Astrocyte (in vitro differentiated cells and primary cell): ENCODE data around the gene IQCK. TPM values are rescaled to one million over a fixed set of nuclear protein-coding genes. Genes with fewer than 3 reads are reported as not detected.
"Not testable (repeated sequence)": the region's sequence is repeated elsewhere in the genome, so short reads cannot be mapped to it uniquely, and the experiment has no call there.

Source experiments
- DNase-seq: peaks from one replicate; pipeline ENCODE4 v3.0.0-alpha.2; 2010; ENCODE audit warnings: low read depth
- FAIRE-seq: peaks from 2 replicates; lab custom pipeline; 2011; peaks lifted over from hg19 to GRCh38; lab: Jason Lieb, UNC
- H2AFZ ChIP-seq: 2 replicates; pipeline ENCODE4 v1.6.0; 2012; ENCODE audit warnings: low read depth, low read length, inconsistent platforms
- H3K27ac ChIP-seq: 2 replicates; pipeline ENCODE4 v1.5.1; 2011; ENCODE audit warnings: low read depth, low read length, inconsistent platforms
- H3K27me3 ChIP-seq: 2 replicates; pipeline ENCODE4 v1.6.0; 2011; ENCODE audit warnings: low read length, inconsistent platforms; ENCODE audit not compliant: insufficient read depth
- H3K36me3 ChIP-seq: 2 replicates; pipeline ENCODE4 v1.5.1; 2011; ENCODE audit warnings: low read length, inconsistent platforms; ENCODE audit not compliant: insufficient read depth
- H3K4me1 ChIP-seq: 2 replicates; pipeline ENCODE4 v1.5.1; 2011; ENCODE audit warnings: low read length, inconsistent platforms; ENCODE audit not compliant: insufficient read depth
- H3K4me2 ChIP-seq: 2 replicates; pipeline ENCODE4 v1.6.0; 2012; ENCODE audit warnings: low read length, inconsistent platforms
- H3K4me3 ChIP-seq: 2 replicates; pipeline ENCODE4 v1.5.1; 2011; ENCODE audit warnings: low read depth, mild to moderate bottlenecking, low read length, inconsistent platforms; ENCODE audit not compliant: insufficient read depth
- H3K79me2 ChIP-seq: 2 replicates; pipeline ENCODE4 v1.6.0; 2012; ENCODE audit warnings: mild to moderate bottlenecking, low read length, inconsistent platforms; ENCODE audit not compliant: insufficient read depth
- H3K9ac ChIP-seq: 2 replicates; pipeline ENCODE4 v1.6.0; 2012; ENCODE audit warnings: mild to moderate bottlenecking, low read length, inconsistent platforms
- H3K9me3 ChIP-seq: 2 replicates; pipeline ENCODE4 v1.5.1; 2012; ENCODE audit warnings: low read depth, mild to moderate bottlenecking, low read length, inconsistent platforms; ENCODE audit not compliant: insufficient read depth
- H4K20me1 ChIP-seq: 2 replicates; pipeline ENCODE4 v1.6.0; 2012; ENCODE audit warnings: low read length, inconsistent platforms; ENCODE audit not compliant: insufficient read depth
- H3K27ac Mint-ChIP-seq: one replicate; pipeline ENCODE4 v1.8.0; 2021; ENCODE audit warnings: mild to moderate bottlenecking, mixed read lengths; ENCODE audit not compliant: unreplicated experiment
- H3K27me3 Mint-ChIP-seq: one replicate; pipeline ENCODE4 v1.8.0; 2021; ENCODE audit warnings: low read depth, mixed read lengths; ENCODE audit not compliant: unreplicated experiment
- H3K36me3 Mint-ChIP-seq: one replicate; pipeline ENCODE4 v1.8.0; 2021; ENCODE audit warnings: low read depth, mixed read lengths; ENCODE audit not compliant: unreplicated experiment
- H3K4me1 Mint-ChIP-seq: one replicate; pipeline ENCODE4 v1.8.0; 2021; ENCODE audit warnings: low read depth, mixed read lengths; ENCODE audit not compliant: unreplicated experiment
- H3K4me3 Mint-ChIP-seq: one replicate; pipeline ENCODE4 v1.8.0; 2021; ENCODE audit warnings: mild to moderate bottlenecking, moderate library complexity, mixed read lengths; ENCODE audit not compliant: unreplicated experiment
- H3K9me3 Mint-ChIP-seq: one replicate; pipeline ENCODE4 v1.8.0; 2021; ENCODE audit warnings: mild to moderate bottlenecking, mixed read lengths; ENCODE audit not compliant: unreplicated experiment
- CTCF ChIP-seq: IDR thresholded peaks from 2 replicates; pipeline ENCODE4 v1.5.1; 2011; ENCODE audit warnings: low read depth, mild to moderate bottlenecking, inconsistent platforms, low read length, moderate library complexity; ENCODE audit not compliant: insufficient read depth
- EZH2 ChIP-seq: IDR thresholded peaks from 2 replicates; pipeline ENCODE4 v1.6.1; 2012; ENCODE audit warnings: mild to moderate bottlenecking, low read length, inconsistent platforms; ENCODE audit not compliant: insufficient read depth
- total RNA-seq: library from RNA; stranded (reverse); gene quantifications from 2 replicates; pipeline ENCODE4 v1.2.1, GENCODE V29; 2021

IQCK gene
- total RNA-seq, 1 donor from 2014 or later = 5.9 TPM

- Histone ChIP-seq H3K27ac (no peak overlapping the region), H2AFZ (no peak overlapping the region), H4K20me1 (no peaks in the 10 kb centered on the region), H3K79me2 (no peaks in the 10 kb centered on the region), H3K4me2 (peak overlapping the region; percentile 25), H3K36me3 (no peaks in the 10 kb centered on the region), H3K27me3 (no peaks in the 10 kb centered on the region), H3K4me1 (no peaks in the 10 kb centered on the region), H3K9me3 (no peaks in the 10 kb centered on the region), H3K9ac (no peak overlapping the region), H3K4me3 (no peak overlapping the region)
- DNase-seq = no peak
- H3K36me3 Mint-ChIP-seq = peaks cover 2% of the 10 kb centered on the region
- no peak overlapping the region for H3K4me3 Mint-ChIP-seq
- no peak for FAIRE-seq
- no peaks in the 10 kb centered on the region for H3K27me3 Mint-ChIP-seq
- TF ChIP-seq EZH2 = no peak
- no peak for TF ChIP-seq CTCF
- no peaks in the 10 kb centered on the region for H3K9me3 Mint-ChIP-seq
- H3K4me1 Mint-ChIP-seq = no peaks in the 10 kb centered on the region
- H3K27ac Mint-ChIP-seq = no peak overlapping the region
These were observed 67.0 kb downstream of the IQCK start for GRCh38 chr16:19785081-19785480.

- DNase-seq (no peak), FAIRE-seq (no peak)
- Histone ChIP-seq H3K9ac (no peak overlapping the region), H3K4me3 (no peak overlapping the region), H4K20me1 (no peaks in the 10 kb centered on the region), H3K4me2 (peak overlapping the region; percentile 25), H3K4me1 (no peaks in the 10 kb centered on the region), H3K9me3 (no peaks in the 10 kb centered on the region), H3K27ac (no peak overlapping the region), H3K79me2 (no peaks in the 10 kb centered on the region), H3K27me3 (no peaks in the 10 kb centered on the region), H3K36me3 (no peaks in the 10 kb centered on the region), H2AFZ (no peak overlapping the region)
- H3K36me3 Mint-ChIP-seq = peaks cover 2% of the 10 kb centered on the region
- no peaks in the 10 kb centered on the region for H3K9me3 Mint-ChIP-seq
- no peaks in the 10 kb centered on the region for H3K27me3 Mint-ChIP-seq
- TF ChIP-seq CTCF (no peak), EZH2 (no peak)
- H3K4me1 Mint-ChIP-seq = peaks cover 2% of the 10 kb centered on the region
- H3K27ac Mint-ChIP-seq = no peak overlapping the region
- H3K4me3 Mint-ChIP-seq = no peak overlapping the region
These were observed 67.5 kb downstream of the IQCK start for GRCh38 chr16:19785512-19786130.

GRCh38 chr16:19801369-19801768, 83.3 kb downstream of the IQCK start:
- H3K4me1 Mint-ChIP-seq = not testable (repeated sequence)

GRCh38 chr16:19801824-19802223, 83.8 kb downstream of the IQCK start:
- not testable (repeated sequence) for H3K27ac ChIP-seq, H3K36me3 Mint-ChIP-seq, H4K20me1 ChIP-seq, H3K4me2 ChIP-seq, H3K27me3 Mint-ChIP-seq, H3K27ac Mint-ChIP-seq, H3K4me3 ChIP-seq, DNase-seq, H3K36me3 ChIP-seq, H3K27me3 ChIP-seq, H3K4me1 ChIP-seq, H3K79me2 ChIP-seq, H3K4me1 Mint-ChIP-seq, FAIRE-seq, H3K9ac ChIP-seq, H3K4me3 Mint-ChIP-seq, H3K9me3 ChIP-seq, H2AFZ ChIP-seq
- peaks cover 15% of the 10 kb centered on the region for H3K9me3 Mint-ChIP-seq

More at GRCh38 chr16:19801369-19801768, 83.3 kb downstream of the IQCK start:
- H3K4me3 Mint-ChIP-seq, H2AFZ ChIP-seq, H3K9ac ChIP-seq, H3K4me1 ChIP-seq, H3K9me3 ChIP-seq, H3K4me2 ChIP-seq, H3K79me2 ChIP-seq, H3K27me3 ChIP-seq, H3K36me3 ChIP-seq, H3K27ac Mint-ChIP-seq, FAIRE-seq, H3K27me3 Mint-ChIP-seq, H3K27ac ChIP-seq, H4K20me1 ChIP-seq, H3K36me3 Mint-ChIP-seq, H3K4me3 ChIP-seq, DNase-seq: not testable (repeated sequence)
- peaks cover 13% of the 10 kb centered on the region for H3K9me3 Mint-ChIP-seq
